HEK293 (cell line): ENCODE measurements around the gene CLNK.

Experiments used
- CTCF ChIP-seq: fragments of 450-650 bp; formaldehyde crosslinking; IDR thresholded peaks from 2 replicates; pipeline ENCODE4 v1.5.1; 2016; ENCODE audit warnings: missing biosample characterization, missing genetic modification characterization
- ELK4 ChIP-seq: IDR thresholded peaks from 2 replicates; pipeline ENCODE4 v1.6.1; 2011; ENCODE audit warnings: mild to moderate bottlenecking, low read depth, low read length, borderline replicate concordance
- HOXC10 ChIP-seq: sonication (generic); formaldehyde crosslinking; IDR thresholded peaks from 2 replicates; pipeline ENCODE4 v1.8.1; 2023; ENCODE audit warnings: mild to moderate bottlenecking, missing genetic modification reagents
- REST ChIP-seq: fragments of 450-650 bp; formaldehyde crosslinking; IDR thresholded peaks from 2 replicates; pipeline ENCODE4 v1.5.1; 2016; ENCODE audit warnings: missing biosample characterization, missing genetic modification characterization
- SALL2 ChIP-seq: fragments of 450-650 bp; formaldehyde crosslinking; IDR thresholded peaks from 2 replicates; pipeline ENCODE4 v1.5.0; 2017; ENCODE audit warnings: missing biosample characterization, mild to moderate bottlenecking, missing genetic modification characterization, borderline replicate concordance
- SP2 ChIP-seq: fragments of 450-650 bp; formaldehyde crosslinking; IDR thresholded peaks from 2 replicates; pipeline ENCODE4 v1.5.1; 2016; ENCODE audit warnings: missing biosample characterization, missing genetic modification characterization
- ZBTB7A ChIP-seq: fragments of 450-650 bp; formaldehyde crosslinking; IDR thresholded peaks from 2 replicates; pipeline ENCODE4 v1.5.1; 2016; ENCODE audit warnings: low read depth, missing biosample characterization, missing genetic modification characterization
- ZNF133 ChIP-seq: fragments of 450-650 bp; formaldehyde crosslinking; IDR thresholded peaks from 2 replicates; pipeline ENCODE4 v1.5.1; 2016; ENCODE audit warnings: missing biosample characterization, missing genetic modification characterization
- ZNF146 ChIP-seq: fragments of 450-650 bp; formaldehyde crosslinking; IDR thresholded peaks from 2 replicates; pipeline ENCODE4 v1.5.1; 2016; ENCODE audit warnings: missing biosample characterization, missing genetic modification characterization
- ZNF416 ChIP-seq: fragments of 450-650 bp; formaldehyde crosslinking; IDR thresholded peaks from 2 replicates; pipeline ENCODE4 v1.5.1; 2016; ENCODE audit warnings: missing biosample characterization, missing genetic modification characterization
- ZNF561 ChIP-seq: fragments of 450-650 bp; IDR thresholded peaks from 2 replicates; pipeline ENCODE4 v1.5.1; 2018; ENCODE audit warnings: missing biosample characterization, missing genetic modification characterization, borderline replicate concordance
- ZNF571 ChIP-seq: fragments of 450-650 bp; formaldehyde crosslinking; IDR thresholded peaks from 2 replicates; pipeline ENCODE4 v1.5.0; 2017; ENCODE audit warnings: missing biosample characterization, missing genetic modification characterization

- no peak for TF ChIP-seq SP2 (tag by site-specific recombination)
- no peak for TF ChIP-seq CTCF
- no peak for TF ChIP-seq ZNF146 (tag by site-specific recombination)
- TF ChIP-seq ELK4, result no peak
- TF ChIP-seq REST (tag by site-specific recombination), result no peak
- no peak for TF ChIP-seq ZNF561
- no peak for TF ChIP-seq SALL2 (tag by site-specific recombination)
- no peak for TF ChIP-seq ZNF571 (tag by site-specific recombination)
- no peak for TF ChIP-seq ZBTB7A (tag by site-specific recombination)
- no peak for TF ChIP-seq ZNF133 (tag by site-specific recombination)
- TF ChIP-seq HOXC10, result no peak
- no peak for TF ChIP-seq ZNF416 (tag by site-specific recombination)
Measured at GRCh38 chr4:10694828-10695209, 10.3 kb upstream of the CLNK start.
